Measurements from ENCODE around the gene NLRX1. TPM values are rescaled to one million over a fixed set of nuclear protein-coding genes. Genes with fewer than 3 reads are reported as not detected.
"Not testable (repeated sequence)": the region's sequence is repeated elsewhere in the genome, so short reads cannot be mapped to it uniquely, and the experiment has no call there.

NLRX1 gene
- polyA plus RNA-seq, 1 experiment = 4.7 TPM

DNA sequence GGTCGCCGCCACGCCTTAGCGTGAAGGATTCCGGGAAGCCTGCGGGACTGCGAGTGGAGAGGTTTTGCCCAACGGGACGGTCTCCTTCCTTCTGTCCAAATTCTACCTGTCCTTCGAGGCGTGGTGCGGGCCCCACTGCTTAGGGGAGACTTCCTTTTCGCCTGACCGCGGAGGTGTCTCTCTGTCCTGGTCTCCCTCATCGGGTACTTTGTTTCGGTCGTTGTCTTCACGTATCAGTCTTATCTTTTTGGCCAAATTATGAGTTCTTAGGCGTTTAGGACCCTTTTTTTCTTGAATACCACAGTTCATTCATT is 46.8 kb upstream of the NLRX1 start:
- ChIA-PET CTCF (interaction anchor here (0.6 to 1.1 kb wide), 6 partner anchors 16 to 75 kb away, joined by 3 to 4 read pairs (median 3); no protein-coding TSS in a partner anchor), POLR2A (interaction anchor here (0.7 to 2.9 kb wide), 7 partner anchors 15 to 195 kb away, joined by 3 to 13 read pairs (median 4); partner anchors contain the start of genes C2CD2L, DPAGT1, MCAM and VPS11)
- no peak for DNase-seq (ENCODE audit: low read depth, low spot score)
- peak overlapping the region; percentile 100 for H3K4me3 ChIP-seq (ENCODE audit: low read depth, low read length)
- TF ChIP-seq CTCF (IDR thresholded peaks at IDR 0.05; ENCODE audit: low read depth, low read length) = no peak
- peak overlapping the region; percentile 21 for H3K27ac ChIP-seq (ENCODE audit: low read depth, low read length)
- no peaks in the 10 kb centered on the region; the same call in 1 of the 2 replicates for H3K9me3 ChIP-seq (ENCODE audit: control insufficient read depth, insufficient read depth, low read length)
- H3K27me3 ChIP-seq (ENCODE audit: control insufficient read depth, insufficient read depth, low read length) = no peaks in the 10 kb centered on the region

DNA sequence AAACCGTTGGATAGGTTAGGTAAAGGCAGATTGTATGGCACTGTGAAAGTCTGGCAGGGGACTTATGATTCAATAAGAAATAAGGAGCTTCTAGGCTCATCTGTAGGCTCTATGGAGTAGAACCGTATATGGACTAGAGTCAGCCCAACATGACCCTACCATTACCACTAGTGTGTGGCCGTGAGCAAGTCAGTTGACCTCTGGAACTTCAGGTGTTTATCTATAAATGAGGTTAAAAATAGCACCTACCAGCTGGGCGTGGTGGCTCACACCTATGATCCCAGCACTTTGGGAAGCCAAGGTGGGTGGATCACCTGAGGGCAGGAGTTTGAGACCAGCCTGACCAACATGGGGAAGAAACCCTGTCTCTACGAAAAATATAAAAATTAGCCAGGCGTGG is 42.7 kb upstream of the NLRX1 start:
- Histone ChIP-seq H3K27me3 (ENCODE audit: control insufficient read depth, insufficient read depth, low read length) (no peaks in the 10 kb centered on the region), H3K4me3 (ENCODE audit: low read depth, low read length) (no peak overlapping the region), H3K27ac (ENCODE audit: low read depth, low read length) (no peak overlapping the region), H3K9me3 (ENCODE audit: control insufficient read depth, insufficient read depth, low read length) (no peaks in the 10 kb centered on the region; the same call in 1 of the 2 replicates)
- no peak for TF ChIP-seq CTCF (IDR thresholded peaks at IDR 0.05; ENCODE audit: low read depth, low read length)
- ChIA-PET POLR2A (interaction anchor here (0.6 kb wide), 2 partner anchors 24 to 41 kb away, joined by 5 to 6 read pairs; partner anchors contain the start of gene DPAGT1), CTCF (interaction anchor here (0.6 to 2.3 kb wide), 4 partner anchors 9 to 197 kb away, joined by 3 to 6 read pairs (median 4); no protein-coding TSS in a partner anchor)
- no peak for DNase-seq (ENCODE audit: low read depth, low spot score)

GRCh38 chr11:119126675-119127268 is 41.8 kb upstream of the NLRX1 start:
- CTCF ChIA-PET = interaction anchor here (0.6 to 2.3 kb wide), 4 partner anchors 13 to 196 kb away, joined by 3 to 6 read pairs (median 4); no protein-coding TSS in a partner anchor

GRCh38 chr11:119130662-119131061 is 37.9 kb upstream of the NLRX1 start:
- no peak for DNase-seq (ENCODE audit: low read depth, low spot score)
- Histone ChIP-seq H3K9me3 (ENCODE audit: control insufficient read depth, insufficient read depth, low read length) (no peaks in the 10 kb centered on the region), H3K27me3 (ENCODE audit: control insufficient read depth, insufficient read depth, low read length) (no peaks in the 10 kb centered on the region), H3K4me3 (ENCODE audit: low read depth, low read length) (no peak overlapping the region), H3K27ac (ENCODE audit: low read depth, low read length) (no peak overlapping the region)
- TF ChIP-seq CTCF (IDR thresholded peaks at IDR 0.05; ENCODE audit: low read depth, low read length) = 0 out of 2 replicates have a peak, but pooled peaks have one; percentile 6
- ChIA-PET CTCF (interaction anchor here (0.8 to 1.2 kb wide), 2 partner anchors 36 to 66 kb away, joined by 3 to 4 read pairs; a partner anchor contains a TSS), POLR2A (no interaction called here)

More at GRCh38 chr11:119126675-119127268, 41.8 kb upstream of the NLRX1 start:
- no peaks in the 10 kb centered on the region for H3K9me3 ChIP-seq (ENCODE audit: control insufficient read depth, insufficient read depth, low read length)
- no peaks in the 10 kb centered on the region for H3K27me3 ChIP-seq (ENCODE audit: control insufficient read depth, insufficient read depth, low read length)
- DNase-seq (ENCODE audit: low read depth, low spot score) = no peak
- H3K4me3 ChIP-seq (ENCODE audit: low read depth, low read length) = no peak overlapping the region
- POLR2A ChIA-PET = interaction anchor here (0.6 kb wide), 1 partner anchor 42 kb away, joined by 6 read pairs; no protein-coding TSS in a partner anchor
- no peak overlapping the region for H3K27ac ChIP-seq (ENCODE audit: low read depth, low read length)
- TF ChIP-seq CTCF (IDR thresholded peaks at IDR 0.05; ENCODE audit: low read depth, low read length) = no peak

DNA sequence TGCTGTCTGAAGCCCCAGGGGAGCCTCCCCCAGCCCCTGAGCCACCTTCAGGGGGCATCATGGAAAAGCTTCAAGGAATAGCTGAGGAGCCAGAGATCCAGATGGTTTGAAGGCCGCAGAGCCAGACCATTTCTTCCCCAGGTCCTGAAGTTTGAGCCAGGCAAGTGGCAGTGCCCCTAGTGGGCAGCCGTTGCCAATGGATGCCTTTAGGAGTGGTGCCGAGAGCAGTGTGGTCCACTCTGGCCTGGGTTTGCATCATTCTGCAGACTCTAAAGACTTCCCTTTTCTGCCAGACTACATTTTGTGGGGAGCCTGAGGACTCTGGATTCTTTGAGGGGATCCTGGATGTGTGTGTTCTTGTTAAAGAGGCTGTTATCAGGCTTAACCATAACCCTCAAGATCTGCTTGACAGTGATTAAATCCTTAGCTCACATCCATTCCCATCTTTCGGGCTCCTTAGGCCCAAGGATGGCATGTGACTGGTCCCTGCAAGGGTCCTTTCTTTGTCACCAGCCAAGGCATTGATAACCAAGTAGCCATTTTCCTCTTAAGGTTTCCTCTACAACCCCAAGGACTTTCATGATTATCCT is 34.0 kb upstream of the NLRX1 start:
- Histone ChIP-seq H3K9me3 (ENCODE audit: control insufficient read depth, insufficient read depth, low read length) (no peaks in the 10 kb centered on the region), H3K27me3 (ENCODE audit: control insufficient read depth, insufficient read depth, low read length) (peaks cover 3% of the 10 kb centered on the region), H3K27ac (ENCODE audit: low read depth, low read length) (no peak overlapping the region), H3K4me3 (ENCODE audit: low read depth, low read length) (no peak overlapping the region)
- DNase-seq (ENCODE audit: low read depth, low spot score) = no peak
- CTCF ChIA-PET = interaction anchor here (0.5 to 1.5 kb wide), 4 partner anchors 8 to 62 kb away, joined by 3 to 5 read pairs (median 4); no protein-coding TSS in a partner anchor
- peak; percentile 54 for TF ChIP-seq CTCF (IDR thresholded peaks at IDR 0.05; ENCODE audit: low read depth, low read length)
- POLR2A ChIA-PET = no interaction called here

DNA sequence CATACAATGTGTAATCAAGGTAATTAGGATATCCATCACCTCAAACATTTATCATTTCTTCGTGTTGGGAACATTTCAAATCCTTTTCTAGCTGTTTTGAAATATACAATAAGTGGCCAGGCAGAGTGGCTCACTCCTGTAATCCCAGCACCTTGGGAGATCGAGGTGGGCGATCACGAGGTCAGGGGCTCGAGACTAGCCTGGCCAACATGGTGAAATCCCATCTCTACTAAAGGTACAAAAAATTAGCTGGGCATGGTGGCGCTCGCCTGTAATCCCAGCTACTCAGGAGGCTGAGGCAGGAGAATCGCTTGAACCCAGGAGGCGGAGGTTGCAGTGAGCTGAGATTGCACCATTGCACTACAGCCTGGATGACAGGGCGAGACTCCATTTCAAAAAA is 29.2 kb upstream of the NLRX1 start:
- ChIA-PET POLR2A (interaction anchor here (0.6 kb wide), 1 partner anchor 15 kb away, joined by 7 read pairs; no protein-coding TSS in a partner anchor), CTCF (interaction anchor here (0.7 to 1.0 kb wide), 3 partner anchors 13 to 40 kb away, joined by 3 read pairs; no protein-coding TSS in a partner anchor)
- not testable (repeated sequence) for H3K27me3 ChIP-seq (ENCODE audit: control insufficient read depth, insufficient read depth, low read length); H3K9me3 ChIP-seq (ENCODE audit: control insufficient read depth, insufficient read depth, low read length); H3K27ac ChIP-seq (ENCODE audit: low read depth, low read length); H3K4me3 ChIP-seq (ENCODE audit: low read depth, low read length); DNase-seq (ENCODE audit: low read depth, low spot score)

Data from AG04450 (cell line).